GM21526 (cell line): ENCODE measurements around the gene SHTN1.

Experiments used
- ATAC-seq: cut with Tn5 transposase; IDR thresholded peaks from one replicate; pipeline ENCODE4 v1.9.1; 2021; ENCODE audit warnings: moderate library complexity; ENCODE audit not compliant: unreplicated experiment, low FRiP score

The SHTN1 gene

GRCh38 chr10:116919164-116919563 is 85.8 kb downstream of the SHTN1 start:
- no peak for ATAC-seq

- no peak for ATAC-seq
These were observed 86.4 kb downstream of the SHTN1 start for GRCh38 chr10:116918583-116918982.

- ATAC-seq = no peak
These were observed 87.5 kb downstream of the SHTN1 start for GRCh38 chr10:116917481-116917880.

- ATAC-seq = no peak
These were observed 89.6 kb downstream of the SHTN1 start for GRCh38 chr10:116915340-116915739.

- no peak for ATAC-seq
These were observed 91.3 kb downstream of the SHTN1 start for GRCh38 chr10:116913695-116914094.

GRCh38 chr10:116912162-116912561 is 92.8 kb downstream of the SHTN1 start:
- ATAC-seq = no peak

GRCh38 chr10:116910910-116911309 is 94.1 kb downstream of the SHTN1 start:
- ATAC-seq = no peak

GRCh38 chr10:116909307-116909706 is 95.7 kb downstream of the SHTN1 start:
- ATAC-seq = no peak

- no peak for ATAC-seq
These were observed 97.6 kb downstream of the SHTN1 start for GRCh38 chr10:116907245-116907987.

- ATAC-seq = no peak
These were observed 99.2 kb downstream of the SHTN1 start for GRCh38 chr10:116905845-116906210.

GRCh38 chr10:116899626-116900025 is 105.4 kb downstream of the SHTN1 start:
- no peak for ATAC-seq

GRCh38 chr10:116893686-116894037 is 111.3 kb downstream of the SHTN1 start:
- ATAC-seq = no peak

- no peak for ATAC-seq
These were observed 111.9 kb downstream of the SHTN1 start for GRCh38 chr10:116892907-116893685.

GRCh38 chr10:116891208-116891607 is 113.8 kb downstream of the SHTN1 start:
- no peak for ATAC-seq

- no peak for ATAC-seq
These were observed 115.9 kb downstream of the SHTN1 start for GRCh38 chr10:116889066-116889465.

GRCh38 chr10:116888380-116889055 is 116.5 kb downstream of the SHTN1 start:
- ATAC-seq = no peak

- ATAC-seq = no peak
These were observed 118.2 kb downstream of the SHTN1 start for GRCh38 chr10:116886772-116887171.

- ATAC-seq = no peak
These were observed 122.3 kb downstream of the SHTN1 start for GRCh38 chr10:116882639-116883038.

GRCh38 chr10:116880716-116881482 is 124.1 kb downstream of the SHTN1 start:
- no peak for ATAC-seq

GRCh38 chr10:116879817-116880216 is 125.2 kb downstream of the SHTN1 start:
- no peak for ATAC-seq

GRCh38 chr10:116878123-116878522 is 126.9 kb downstream of the SHTN1 start:
- no peak for ATAC-seq
